Heart right ventricle (tissue), 16 donors: ENCODE results near the gene PGM5. TPM values are rescaled to one million over a fixed set of nuclear protein-coding genes. Genes with fewer than 3 reads are reported as not detected.
A peak's percentile ranks its signal among the peaks of the same experiment; 100 is the strongest.

Experiments used
- ATAC-seq, 8 donors: fragments of 200-7000 bp; cut with Tn5 transposase; one replicate each; pipeline ENCODE4 v1.9.1; 2020; ENCODE audit warnings: mild to moderate bottlenecking in 8 of 8, moderate library complexity in 8 of 8, moderate number of reproducible peaks in 1 of 8
- DNase-seq, 2 donors: peaks; one replicate each; pipeline ENCODE4 v3.0.0-alpha.2; 2020
- H3K27ac ChIP-seq, 10 donors: fragments of 200-600 bp; sonication (generic) in 2 of 10; one replicate each; pipeline versions ENCODE4 v1.5.0 to v1.8.0; 2020 to 2022; ENCODE audit warnings: mild to moderate bottlenecking in 3 of 10
- H3K27me3 ChIP-seq, 7 donors: fragments of 200-600 bp; one replicate each; pipeline ENCODE4 v1.8.0; 2021 to 2022; ENCODE audit warnings: mild to moderate bottlenecking in 2 of 7
- H3K36me3 ChIP-seq, 9 donors: fragments of 200-600 bp; sonication (generic) in 1 of 9; one replicate each; pipeline versions ENCODE4 v1.5.0 to v1.8.0; 2020 to 2022; ENCODE audit warnings: mild to moderate bottlenecking in 2 of 9
- H3K4me1 ChIP-seq, 9 donors: fragments of 200-600 bp; sonication (generic) in 1 of 9; one replicate each; pipeline versions ENCODE4 v1.5.0 to v1.8.0; 2020 to 2022; ENCODE audit warnings: mild to moderate bottlenecking in 4 of 9
- H3K4me3 ChIP-seq, 10 donors: fragments of 200-600 bp; sonication (generic) in 2 of 10; one replicate each; pipeline versions ENCODE4 v1.5.0 to v1.8.0; 2020 to 2022; ENCODE audit warnings: mild to moderate bottlenecking in 7 of 10, moderate library complexity in 2 of 10
- H3K9me3 ChIP-seq, 11 donors: fragments of 200-600 bp in 10 of 11; sonication (generic) in 2 of 11; one replicate each; pipeline versions ENCODE4 v1.5.0 to v1.8.0; 2013 to 2022; ENCODE audit warnings: mild to moderate bottlenecking in 2 of 11, control low read depth in 1 of 11, moderate library complexity in 1 of 11
- WGBS, 2 donors: extraction: QIAGEN DNeasy Blood & Tissue Kit; methylation state at CpG; one replicate each; pipeline ENCODE4 v1.1.7; 2013; ENCODE audit warnings: inconsistent platforms in 1 of 2; 5-methylcytosine and 5-hydroxymethylcytosine counted together
- intact Hi-C, 10 donors: fragments of 100-400 bp; cut with DNase I; formaldehyde crosslinking; loops; one replicate each; pipeline versions ENCODE4 v1.11.1 to v1.14.2; 2022
- polyA plus RNA-seq, 2 donors: library from polyadenylated mRNA; stranded (reverse); fragments of 200-250 nt; gene quantifications; one replicate each; pipeline ENCODE4 v1.2.3, GENCODE V29; 2013
- total RNA-seq, 10 donors: library from RNA; stranded (reverse); fragmentation: NEBNext Ultra II Directional in 3 of 10; extraction: Animal tissue kit (Norgen Biotek cat#: 25700) in 3 of 10; gene quantifications; one replicate each; pipeline versions ENCODE4 v1.2.1 to v1.2.4, GENCODE V29; 2021 to 2023
- TF ChIP-seq, protein P1 (sequence below), 9 donors: fragments of 200-600 bp; sonication (generic) in 2 of 9; IDR thresholded peaks; one replicate each; pipeline versions ENCODE4 v1.5.0 to v1.8.0; 2021 to 2022; ENCODE audit warnings: antibody characterized with exemption in 9 of 9, mild to moderate bottlenecking in 5 of 9, moderate library complexity in 1 of 9
- donor health status: Arrhythmogenic right ventricular cardiomyopathy.
- donor health status: ischemic (EF 13 %, LVEDD 7.1; RV severe dilation, severe dysfunction).
- donor health status: healthy with polysubstance abuse.
- donor health status: DM: no; HTN: yes; CAD: no.
- donor health status: DM: no; HTN: no; CAD: no.
- donor health status: ischemic (EF 25% LVEDD 6.9; RV normal size, moderate dysfunction).
- donor health status: ischemic (EF 25% LVEDD 5.7; RV mildly dilated, moderate dysfunction).
- donor health status: healthy.
- donor health status: DM: yes; HTN: yes; CAD: no.
- donor health status: Ischemic cardiomyopathy.
- donor health status: ischemic (EF 35%, LVEDD 5.7; RV mildly dilated, moderate dysfunction).
- donor health status: nonischemic (EF 11% LVEDD 7.7; RV severe dilation, severe dysfunction).
- donor health status: DM: yes; HTN: yes; CAD: no.
- donor health status: PGD.
- donor health status: ischemic (EF 29% LVEDD 5.4; RV normal size, mild dysfunction).
- donor health status: nonischemic (EF 23%, LVEDD 6.1; RV moderate dilation, normal function).

Gene PGM5
- total and polyA plus RNA-seq, 12 donors, result 26.8 to 245 (median 175) TPM

DNA sequence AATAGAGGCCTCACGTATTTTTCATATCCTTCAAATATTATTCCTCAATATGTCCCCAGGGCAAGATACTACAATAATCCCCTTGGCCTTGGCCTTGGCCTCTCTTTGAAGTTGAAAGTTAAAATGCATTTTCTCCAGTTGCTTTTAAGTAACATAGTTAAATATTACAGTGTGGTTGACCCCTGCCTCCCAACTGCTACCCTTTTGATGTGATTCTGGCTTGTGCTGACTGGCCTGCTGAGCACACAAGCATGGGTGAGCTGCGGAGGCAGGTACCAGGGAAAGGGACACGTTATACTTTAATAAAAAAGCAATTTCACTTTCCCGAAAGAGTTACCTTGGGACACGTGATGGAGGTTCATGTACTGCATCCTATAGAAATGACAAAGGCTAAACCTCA, 202.1 kb downstream of the PGM5 start:
- Histone ChIP-seq H3K27ac (no peak overlapping the region), H3K4me1 (peaks cover 0 to 22% (median 11%) of the 10 kb centered on the region in 9 donors), H3K27me3 (no peaks in the 10 kb centered on the region), H3K36me3 (no peaks in the 10 kb centered on the region), H3K9me3 (no peaks in the 10 kb centered on the region), H3K4me3 (no peak overlapping the region)
- intact Hi-C loops, result loop anchor here in 3 of 10 donors (5.0 kb wide), 2 partner anchors 41 to 51 kb away; no protein-coding TSS in a partner anchor
- DNase-seq, result no peak
- no peak for ATAC-seq
- TF ChIP-seq, protein P1, sequence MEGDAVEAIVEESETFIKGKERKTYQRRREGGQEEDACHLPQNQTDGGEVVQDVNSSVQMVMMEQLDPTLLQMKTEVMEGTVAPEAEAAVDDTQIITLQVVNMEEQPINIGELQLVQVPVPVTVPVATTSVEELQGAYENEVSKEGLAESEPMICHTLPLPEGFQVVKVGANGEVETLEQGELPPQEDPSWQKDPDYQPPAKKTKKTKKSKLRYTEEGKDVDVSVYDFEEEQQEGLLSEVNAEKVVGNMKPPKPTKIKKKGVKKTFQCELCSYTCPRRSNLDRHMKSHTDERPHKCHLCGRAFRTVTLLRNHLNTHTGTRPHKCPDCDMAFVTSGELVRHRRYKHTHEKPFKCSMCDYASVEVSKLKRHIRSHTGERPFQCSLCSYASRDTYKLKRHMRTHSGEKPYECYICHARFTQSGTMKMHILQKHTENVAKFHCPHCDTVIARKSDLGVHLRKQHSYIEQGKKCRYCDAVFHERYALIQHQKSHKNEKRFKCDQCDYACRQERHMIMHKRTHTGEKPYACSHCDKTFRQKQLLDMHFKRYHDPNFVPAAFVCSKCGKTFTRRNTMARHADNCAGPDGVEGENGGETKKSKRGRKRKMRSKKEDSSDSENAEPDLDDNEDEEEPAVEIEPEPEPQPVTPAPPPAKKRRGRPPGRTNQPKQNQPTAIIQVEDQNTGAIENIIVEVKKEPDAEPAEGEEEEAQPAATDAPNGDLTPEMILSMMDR (IDR thresholded peaks at IDR 0.05), result no peak
- 84% methylated on average over 5 of the region's 5 CpGs for WGBS, 2 donors

DNA sequence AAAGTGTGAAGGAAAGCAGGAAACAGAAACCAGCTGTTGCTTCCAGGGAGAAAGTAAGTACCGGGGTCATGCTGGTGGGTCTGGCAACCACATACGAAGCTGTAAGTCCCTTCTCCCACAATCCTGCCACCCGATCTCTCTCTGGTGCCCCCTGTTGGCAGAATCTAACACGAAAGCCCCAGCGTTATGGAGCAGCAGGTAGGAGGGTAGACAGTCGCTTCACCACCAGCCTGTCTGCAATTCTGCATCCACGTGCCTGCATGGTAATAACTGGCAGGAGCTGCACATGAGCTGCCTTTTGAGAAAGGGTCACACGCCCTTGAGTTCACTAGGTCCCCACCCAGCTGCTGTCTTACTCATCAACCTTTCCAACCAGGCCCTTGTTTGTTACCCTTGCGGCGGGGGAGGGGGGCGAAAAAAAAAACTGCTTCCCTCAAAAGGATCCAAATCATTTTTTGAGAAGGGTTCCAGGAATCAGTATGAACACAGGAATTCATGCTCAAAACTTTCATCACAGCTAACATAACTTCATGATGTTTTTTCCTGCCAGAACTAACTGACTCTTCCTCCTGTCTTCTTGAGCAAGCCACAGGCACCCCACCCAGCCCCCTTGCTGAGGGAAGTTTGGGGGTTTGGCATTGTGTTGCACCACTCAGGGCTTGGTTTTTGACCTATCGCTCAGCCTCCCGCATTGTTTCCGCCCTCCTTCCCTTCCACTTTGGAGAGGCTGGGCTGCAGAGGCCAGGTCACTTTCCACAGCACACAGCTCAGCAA, 203.8 kb downstream of the PGM5 start:
- no peak overlapping the region for H3K4me3 ChIP-seq
- ATAC-seq (peak; percentile 35 to 77 (median 68)), DNase-seq (peak; percentile 39 to 42)
- no peaks in the 10 kb centered on the region for H3K27me3 ChIP-seq
- no peaks in the 10 kb centered on the region for H3K36me3 ChIP-seq
- peaks cover 0 to 36% (median 11%) of the 10 kb centered on the region in 9 donors for H3K4me1 ChIP-seq
- intact Hi-C loops, result loop anchor here in 1 of 10 donors (10.0 kb wide), 1 partner anchor 215 kb away; no protein-coding TSS in a partner anchor
- H3K9me3 ChIP-seq, result no peaks in the 10 kb centered on the region
- TF ChIP-seq, protein P1 (IDR thresholded peaks at IDR 0.05), result peak in 7 of 9 donors; percentile 42 to 63 (median 49)
- peak overlapping the region in 4 of 10 donors; percentile 25 to 69 (median 46) for H3K27ac ChIP-seq
- WGBS, 2 donors, result 51 to 58% methylated on average over 14 of the region's 14 CpGs

DNA sequence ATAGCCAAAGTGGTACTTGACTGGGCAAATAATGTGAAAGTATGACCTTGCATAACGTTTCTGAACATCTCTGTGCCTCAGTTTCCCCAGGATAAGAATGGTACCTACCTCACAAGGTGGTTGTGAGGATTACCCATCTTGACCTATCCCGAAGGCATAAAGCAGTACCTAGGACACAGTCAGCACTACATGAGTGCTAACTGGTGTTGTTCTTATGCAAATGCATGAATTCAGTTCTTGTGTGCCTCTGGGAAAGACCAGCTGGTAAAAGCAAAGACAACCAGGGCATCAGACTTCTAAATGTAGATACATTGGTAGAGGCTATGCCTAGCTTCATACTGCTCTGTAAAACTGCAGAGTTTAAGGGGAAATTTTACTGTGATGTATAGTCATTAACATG, 206.1 kb downstream of the PGM5 start:
- intact Hi-C loops, result loop anchor here in 1 of 10 donors (10.0 kb wide), 1 partner anchor 218 kb away; no protein-coding TSS in a partner anchor
- Histone ChIP-seq H3K4me3 (no peak overlapping the region), H3K27ac (no peak overlapping the region), H3K27me3 (no peaks in the 10 kb centered on the region), H3K9me3 (no peaks in the 10 kb centered on the region), H3K36me3 (no peaks in the 10 kb centered on the region), H3K4me1 (peaks cover 0 to 36% (median 11%) of the 10 kb centered on the region in 9 donors)
- 77 to 80% methylated on average over 2 of the region's 2 CpGs for WGBS, 2 donors
- ATAC-seq (no peak), DNase-seq (no peak)
- TF ChIP-seq, protein P1 (IDR thresholded peaks at IDR 0.05), result no peak

DNA sequence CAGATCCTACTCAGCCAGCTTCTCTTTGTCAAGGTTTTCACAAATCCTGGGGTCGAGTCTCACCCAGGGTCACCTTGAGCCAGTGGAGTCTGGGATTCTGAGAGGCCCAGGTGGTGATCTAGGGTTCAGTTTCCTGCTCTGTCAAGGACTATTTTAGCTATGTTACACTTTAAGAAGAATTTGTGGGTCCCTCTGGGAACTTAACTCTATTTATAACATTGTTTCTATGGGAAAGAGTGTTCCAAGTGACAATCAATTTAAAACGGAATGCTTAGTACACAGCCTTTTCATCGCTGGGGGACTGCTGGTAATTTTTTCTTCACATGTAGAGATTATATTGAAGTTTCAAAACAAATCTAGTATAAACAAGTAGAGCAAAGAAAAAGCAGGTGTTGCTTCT, 211.2 kb downstream of the PGM5 start:
- Histone ChIP-seq H3K9me3 (peaks cover 0 to 8% (median 0%) of the 10 kb centered on the region in 11 donors), H3K27ac (peak overlapping the region in 5 of 10 donors; percentile 27 to 61 (median 56)), H3K4me3 (no peak overlapping the region), H3K36me3 (no peaks in the 10 kb centered on the region), H3K27me3 (no peaks in the 10 kb centered on the region), H3K4me1 (peaks cover 0 to 15% (median 0%) of the 10 kb centered on the region in 9 donors)
- 59 to 66% methylated on average over 3 of the region's 3 CpGs for WGBS, 2 donors
- ATAC-seq (peak in 6 of 8 donors; percentile 35 to 65 (median 50)), DNase-seq (no peak)
- TF ChIP-seq, protein P1 (IDR thresholded peaks at IDR 0.05), result no peak
- intact Hi-C loops, result loop anchor here in 4 of 10 donors (5.0 to 10.0 kb wide), 3 partner anchors 55 to 223 kb away; no protein-coding TSS in a partner anchor
